Peyer's patch (tissue), 4 donors: ENCODE results near the gene POLR3GL. TPM values are rescaled to one million over a fixed set of nuclear protein-coding genes. Genes with fewer than 3 reads are reported as not detected.

ENCODE experiments used
- DNase-seq, 3 donors: peaks; one replicate each; pipeline ENCODE4 v3.0.0-alpha.2; 2017 to 2019
- H3K27ac ChIP-seq, 4 donors: fragments of 200-600 bp; sonication (generic); one replicate each; pipeline ENCODE4 v1.5.1; 2016 to 2019
- H3K27me3 ChIP-seq, 2 donors: fragments of 200-600 bp; sonication (generic); one replicate each; pipeline ENCODE4 v1.5.1; 2019
- H3K36me3 ChIP-seq, 3 donors: fragments of 200-600 bp; sonication (generic); one replicate each; pipeline ENCODE4 v1.5.1; 2016 to 2019
- H3K4me1 ChIP-seq, 4 donors: fragments of 200-600 bp; sonication (generic); one replicate each; pipeline ENCODE4 v1.5.1; 2016 to 2019
- H3K4me3 ChIP-seq, 4 donors: fragments of 200-600 bp; sonication (generic); 1 replicate in 3 of 4; 2 replicates in 1 of 4; pipeline ENCODE4 v1.5.1; 2016 to 2019; ENCODE audit warnings: mild to moderate bottlenecking in 1 of 4
- H3K9me3 ChIP-seq, 4 donors: fragments of 200-600 bp; sonication (generic); one replicate each; pipeline ENCODE4 v1.5.1; 2016 to 2019; ENCODE audit warnings: mild to moderate bottlenecking in 1 of 4
- CTCF ChIP-seq, 6 experiments: fragments of 450-650 bp in 4 of 6; fragments of 200-600 bp in 2 of 6; sonication (generic) in 1 of 6; IDR thresholded peaks; one replicate each; pipeline ENCODE4 v1.5.1; 2017 to 2019; ENCODE audit warnings: antibody characterized with exemption in 6 of 6, mild to moderate bottlenecking in 3 of 6, moderate library complexity in 1 of 6
- POLR2A ChIP-seq, 2 donors: fragments of 450-650 bp; IDR thresholded peaks; one replicate each; pipeline ENCODE4 v1.5.1; 2017; ENCODE audit warnings: antibody characterized with exemption in 2 of 2, mild to moderate bottlenecking in 2 of 2, moderate library complexity in 2 of 2
- total RNA-seq, 4 donors: library from RNA; depleted of rRNA; stranded (reverse); fragments of >200 nt; gene quantifications; one replicate each; pipeline ENCODE4 v1.1.0, GENCODE V29; 2016

The POLR3GL gene
- total RNA-seq, 4 donors from 2014 or later = 8.7 to 25.6 (median 12.5) TPM

GRCh38 chr1:145961109-145961424 lies 3.4 kb upstream of the POLR3GL start:
- H3K4me1 ChIP-seq = peaks cover 8 to 55% (median 12%) of the 10 kb centered on the region in 4 donors
- H3K9me3 ChIP-seq = peaks cover 0 to 4% (median 0%) of the 10 kb centered on the region in 4 donors
- peak overlapping the region; percentile 59 to 71 (median 66) for H3K4me3 ChIP-seq
- H3K27ac ChIP-seq = peak overlapping the region; percentile 71 to 98 (median 85)
- H3K27me3 ChIP-seq = no peaks in the 10 kb centered on the region
- TF ChIP-seq POLR2A (IDR thresholded peaks at IDR 0.05) = no peak
- no peak for TF ChIP-seq CTCF (IDR thresholded peaks at IDR 0.05)
- no peaks in the 10 kb centered on the region for H3K36me3 ChIP-seq
- DNase-seq = no peak

GRCh38 chr1:145961425-145962156 lies 2.9 kb upstream of the POLR3GL start:
- Histone ChIP-seq H3K27ac (peak overlapping the region; percentile 71 to 98 (median 85)), H3K36me3 (no peaks in the 10 kb centered on the region), H3K4me1 (peaks cover 8 to 54% (median 11%) of the 10 kb centered on the region in 4 donors), H3K27me3 (no peaks in the 10 kb centered on the region), H3K9me3 (peaks cover 0 to 4% (median 0%) of the 10 kb centered on the region in 4 donors), H3K4me3 (peak overlapping the region; percentile 59 to 71 (median 66))
- peak; percentile 58 to 81 (median 80) for DNase-seq
- no peak for TF ChIP-seq CTCF (IDR thresholded peaks at IDR 0.05)

- Histone ChIP-seq H3K9me3 (peaks cover 0 to 4% (median 0%) of the 10 kb centered on the region in 4 donors), H3K4me3 (peak overlapping the region; percentile 59 to 71 (median 66)), H3K27me3 (no peaks in the 10 kb centered on the region), H3K4me1 (peaks cover 8 to 54% (median 11%) of the 10 kb centered on the region in 4 donors), H3K36me3 (no peaks in the 10 kb centered on the region), H3K27ac (peak overlapping the region; percentile 71 to 98 (median 85))
- TF ChIP-seq POLR2A (IDR thresholded peaks at IDR 0.05) = no peak
- DNase-seq = peak; percentile 57 to 71 (median 67)
Measured at GRCh38 chr1:145962157-145963102, 2.1 kb upstream of the POLR3GL start.

GRCh38 chr1:145963265-145964019 lies 1.0 kb upstream of the POLR3GL start:
- Histone ChIP-seq H3K9me3 (peaks cover 0 to 4% (median 0%) of the 10 kb centered on the region in 4 donors), H3K27me3 (no peaks in the 10 kb centered on the region), H3K27ac (peak overlapping the region; percentile 71 to 98 (median 85)), H3K4me3 (peak overlapping the region; percentile 39 to 71 (median 64)), H3K36me3 (no peaks in the 10 kb centered on the region), H3K4me1 (peaks cover 8 to 49% (median 11%) of the 10 kb centered on the region in 4 donors)
- TF ChIP-seq POLR2A (IDR thresholded peaks at IDR 0.05) (no peak), CTCF (IDR thresholded peaks at IDR 0.05) (no peak)
- no peak for DNase-seq

- TF ChIP-seq CTCF (IDR thresholded peaks at IDR 0.05) = no peak
- TF ChIP-seq POLR2A (IDR thresholded peaks at IDR 0.05) = no peak
- Histone ChIP-seq H3K27ac (peak overlapping the region; percentile 71 to 98 (median 84)), H3K27me3 (no peaks in the 10 kb centered on the region), H3K4me3 (peak overlapping the region; percentile 39 to 70 (median 56)), H3K9me3 (peaks cover 0 to 4% (median 0%) of the 10 kb centered on the region in 4 donors), H3K36me3 (no peaks in the 10 kb centered on the region), H3K4me1 (peaks cover 2 to 39% (median 11%) of the 10 kb centered on the region in 4 donors)
- DNase-seq = no peak
Measured at GRCh38 chr1:145965119-145965744, 742 bp downstream of the POLR3GL start.
